Erythroblast (primary cell): ENCODE data around the gene SETBP1.

Source experiments
- GATA1 ChIP-seq: IDR thresholded peaks from 2 replicates; pipeline ENCODE4 v1.6.1; 2011; ENCODE audit warnings: low read depth, mild to moderate bottlenecking, control low read depth, low read length, moderate library complexity
- POLR2A ChIP-seq: IDR thresholded peaks from 2 replicates; pipeline ENCODE4 v1.6.1; 2011; ENCODE audit warnings: mild to moderate bottlenecking, low read length

DNA sequence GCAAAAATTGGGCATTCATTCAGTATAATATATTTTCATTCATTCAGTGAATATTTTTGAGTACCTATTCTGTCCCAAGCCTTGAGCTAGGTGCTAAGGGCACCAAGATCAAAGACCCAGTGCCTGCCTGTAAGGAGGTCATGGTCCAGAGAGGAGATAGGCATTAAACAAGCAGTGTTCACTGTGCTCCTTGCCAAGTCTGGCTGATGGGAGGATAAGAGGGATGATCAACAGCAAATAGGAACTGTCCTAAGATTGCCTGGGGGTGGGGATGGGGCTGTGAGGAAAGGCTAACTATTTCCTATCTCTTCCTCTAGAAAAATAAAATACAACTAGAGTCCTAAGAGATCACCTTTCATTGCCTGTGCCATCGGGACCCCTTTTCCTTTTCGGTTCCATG lies 60.4 kb downstream of the SETBP1 start:
- TF ChIP-seq POLR2A (no peak), GATA1 (no peak)
